NCI-H2227 (cell line): ENCODE data around the gene SH3PXD2B.
"Not testable (repeated sequence)": the region's sequence is repeated elsewhere in the genome, so short reads cannot be mapped to it uniquely, and the experiment has no call there.

Experiments
- DNase-seq: peaks from one replicate; lab custom pipeline; 2025; ENCODE audit not compliant: unreplicated experiment; lab: John Stamatoyannopoulos, UW

Gene SH3PXD2B

DNA sequence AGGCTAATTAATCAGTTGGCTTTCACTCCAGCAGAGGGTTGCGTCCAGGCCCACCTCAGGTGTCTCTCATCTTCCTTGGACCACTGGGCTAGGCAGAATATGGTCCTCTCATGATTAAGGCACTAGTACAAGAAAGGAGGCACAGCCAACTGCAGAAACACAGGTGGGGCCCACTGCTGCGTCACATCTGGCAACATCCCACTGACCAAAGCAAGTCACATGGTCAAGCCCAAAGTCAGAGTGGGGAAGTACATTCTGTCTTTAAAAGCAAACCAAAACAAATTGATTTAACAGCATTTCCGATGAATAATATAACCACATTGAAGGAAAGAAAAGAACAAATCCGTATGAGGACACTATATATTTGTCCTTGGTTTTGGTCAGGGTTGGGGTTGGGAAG, 142.7 kb downstream of the SH3PXD2B start:
- no peak for DNase-seq

GRCh38 chr5:172311026-172311425, 143.3 kb downstream of the SH3PXD2B start:
- no peak for DNase-seq

GRCh38 chr5:172305380-172305779, 148.9 kb downstream of the SH3PXD2B start:
- DNase-seq, result no peak

- DNase-seq, result no peak
Observed at GRCh38 chr5:172303572-172304335, 150.6 kb downstream of the SH3PXD2B start.

GRCh38 chr5:172303162-172303561, 151.2 kb downstream of the SH3PXD2B start:
- no peak for DNase-seq

GRCh38 chr5:172302047-172302710, 152.1 kb downstream of the SH3PXD2B start:
- DNase-seq, result no peak

- DNase-seq, result no peak
Observed at GRCh38 chr5:172299916-172300439, 154.3 kb downstream of the SH3PXD2B start.

- no peak for DNase-seq
Observed at GRCh38 chr5:172294831-172295230, 159.5 kb downstream of the SH3PXD2B start.

GRCh38 chr5:172293745-172294342, 160.5 kb downstream of the SH3PXD2B start:
- no peak for DNase-seq

- DNase-seq, result peak; percentile 61
Observed at GRCh38 chr5:172293054-172293744, 161.1 kb downstream of the SH3PXD2B start.

DNA sequence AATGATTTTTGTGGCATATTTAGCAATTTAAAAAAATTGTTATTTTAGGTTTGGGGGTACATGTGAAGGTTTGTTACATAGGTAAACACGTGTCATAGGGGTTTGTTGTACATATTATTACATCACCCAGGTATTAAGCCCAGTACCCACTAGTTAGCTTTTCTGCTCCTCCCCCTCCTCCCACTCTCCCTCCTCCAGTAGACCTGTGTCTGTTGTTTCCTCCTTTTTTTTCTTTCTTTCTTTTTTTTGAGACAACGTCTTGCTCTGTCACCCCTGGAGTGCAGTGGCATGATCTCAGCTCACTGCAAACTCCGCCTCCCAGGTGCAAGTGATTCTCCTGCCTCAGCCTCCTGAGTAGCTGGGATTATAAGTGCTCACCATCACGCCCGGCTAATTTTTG, 162.5 kb downstream of the SH3PXD2B start:
- DNase-seq, result not testable (repeated sequence)

DNA sequence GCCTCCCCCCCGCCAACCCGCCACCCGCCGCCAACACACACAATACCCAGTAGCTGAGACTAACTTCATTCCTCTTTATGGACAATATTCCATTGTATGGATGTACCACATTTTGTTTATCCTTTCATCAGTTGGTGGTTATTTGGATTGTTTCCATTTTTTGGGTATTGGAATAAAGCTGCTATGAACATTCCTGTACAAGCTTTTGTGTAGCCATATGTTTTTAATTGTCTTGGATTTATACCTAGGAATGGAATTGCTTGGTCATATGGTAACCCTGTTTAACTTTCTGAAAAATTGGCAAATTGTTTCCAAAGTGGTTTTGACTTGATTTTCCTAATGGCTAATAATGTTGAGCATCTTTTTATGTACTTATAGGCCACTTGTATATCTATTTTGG, 165.9 kb downstream of the SH3PXD2B start:
- no peak for DNase-seq

- not testable (repeated sequence) for DNase-seq
Observed at GRCh38 chr5:172287140-172287539, 167.2 kb downstream of the SH3PXD2B start.

GRCh38 chr5:172285226-172286143, 168.8 kb downstream of the SH3PXD2B start:
- no peak for DNase-seq

- DNase-seq, result no peak
Observed at GRCh38 chr5:172284611-172284980, 169.7 kb downstream of the SH3PXD2B start.

- peak; percentile 87 for DNase-seq
Observed at GRCh38 chr5:172283862-172284610, 170.3 kb downstream of the SH3PXD2B start.

- DNase-seq, result peak; percentile 85
Observed at GRCh38 chr5:172283020-172283861, 171.1 kb downstream of the SH3PXD2B start, which contains the start of gene UBTD2. Gene UBTD2 (minus strand): TSS chr5:172283764. CDS start chr5:172283665, 99 bp downstream.

DNA sequence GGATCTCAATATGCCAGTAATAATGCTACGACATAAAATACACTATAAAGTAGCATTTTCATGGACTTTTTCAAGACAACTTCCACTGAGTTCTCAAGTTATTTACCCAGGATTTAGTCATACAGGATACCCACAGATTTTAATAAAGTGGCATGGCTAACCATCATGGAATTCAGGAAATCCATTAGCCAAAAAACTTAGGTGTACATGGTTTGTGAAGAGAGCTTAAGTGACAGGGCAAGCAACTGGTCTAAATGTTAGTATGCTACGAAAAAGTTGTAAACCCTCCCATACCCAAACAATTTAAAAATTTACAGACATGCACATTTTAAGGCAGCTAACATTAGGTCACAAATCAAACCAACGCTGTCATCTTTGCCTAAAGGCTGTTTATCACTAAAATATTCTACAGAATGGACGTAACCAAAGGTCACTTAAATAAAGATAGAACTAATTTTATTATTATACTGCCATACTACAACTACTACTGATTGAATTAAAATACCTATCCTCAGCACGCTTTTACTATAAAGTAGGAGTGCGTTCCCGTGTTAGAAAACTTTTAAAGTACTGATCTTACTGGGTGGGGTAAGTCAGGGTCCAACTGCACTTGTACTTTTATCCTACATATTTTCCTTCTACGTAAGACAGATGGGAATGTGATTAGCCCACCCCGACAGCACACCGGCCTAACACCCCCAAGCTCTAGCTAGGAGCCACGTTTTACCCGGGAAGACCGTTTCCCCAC, 171.9 kb downstream of the SH3PXD2B start:
- no peak for DNase-seq
